GM19240 (cell line): Measurements from ENCODE around the gene CTSE.
A peak's percentile ranks its signal among the peaks of the same experiment; 100 is the strongest.
"Not testable (repeated sequence)": the region's sequence is repeated elsewhere in the genome, so short reads cannot be mapped to it uniquely, and the experiment has no call there.

ENCODE experiments used
- DNase-seq: peaks from one replicate; pipeline ENCODE4 v3.0.0; 2011; ENCODE audit warnings: low spot score; ENCODE audit not compliant: insufficient read length

Gene CTSE

GRCh38 chr1:206023695-206024094 is at the start of gene CTSE:
CTSE (minus strand) TSS chr1:206023895; CDS start chr1:206023791, 104 bp downstream.
- DNase-seq: no peak

GRCh38 chr1:206070627-206071304 is 47.1 kb upstream of the CTSE start:
- no peak for DNase-seq

GRCh38 chr1:206068314-206068713 is 44.6 kb upstream of the CTSE start:
- no peak for DNase-seq

GRCh38 chr1:206067486-206068227 is 44.0 kb upstream of the CTSE start:
- no peak for DNase-seq

GRCh38 chr1:206066479-206067171 is 42.9 kb upstream of the CTSE start:
- DNase-seq: peak; percentile 23

GRCh38 chr1:206065547-206066145 is 42.0 kb upstream of the CTSE start:
- DNase-seq: no peak

- DNase-seq: not testable (repeated sequence)
These were observed 40.8 kb upstream of the CTSE start for GRCh38 chr1:206064501-206064900.

GRCh38 chr1:206064001-206064400 is 40.3 kb upstream of the CTSE start:
- not testable (repeated sequence) for DNase-seq

GRCh38 chr1:206062464-206062863 is 38.8 kb upstream of the CTSE start:
- DNase-seq: no peak

GRCh38 chr1:206060844-206061243 is 37.1 kb upstream of the CTSE start:
- DNase-seq: no peak

GRCh38 chr1:206059355-206059915 is 35.7 kb upstream of the CTSE start:
- DNase-seq: no peak

GRCh38 chr1:206058927-206059292 is 35.2 kb upstream of the CTSE start:
- no peak for DNase-seq

- DNase-seq: not testable (repeated sequence)
These were observed 34.7 kb upstream of the CTSE start for GRCh38 chr1:206058289-206058926.

- not testable (repeated sequence) for DNase-seq
These were observed 32.1 kb upstream of the CTSE start for GRCh38 chr1:206055639-206056323.

GRCh38 chr1:206055069-206055625 is 31.5 kb upstream of the CTSE start:
- DNase-seq: not testable (repeated sequence)

GRCh38 chr1:206053616-206054015 is 29.9 kb upstream of the CTSE start:
- DNase-seq: not testable (repeated sequence)

GRCh38 chr1:206052919-206053610 is 29.4 kb upstream of the CTSE start, which contains the start of gene RHEX:
RHEX (plus strand) TSS chr1:206053173; CDS start chr1:206097829, 44,656 bp downstream.
- DNase-seq: not testable (repeated sequence)

- DNase-seq: not testable (repeated sequence)
These were observed 28.7 kb upstream of the CTSE start for GRCh38 chr1:206052231-206052865.
